AG09319 (cell line): ENCODE results near the gene SZRD1.
A peak's percentile ranks its signal among the peaks of the same experiment; 100 is the strongest.

Experiments used
- DNase-seq: peaks from one replicate; pipeline ENCODE4 v3.0.0-alpha.2; 2010; ENCODE audit warnings: low read depth; ENCODE audit errors: extremely low read depth
- TF ChIP-seq, protein P1 (sequence below): IDR thresholded peaks from 2 replicates; pipeline ENCODE4 v1.5.1; 2011; ENCODE audit warnings: low read depth, mild to moderate bottlenecking, inconsistent platforms, low read length, moderate library complexity

SZRD1 gene

DNA sequence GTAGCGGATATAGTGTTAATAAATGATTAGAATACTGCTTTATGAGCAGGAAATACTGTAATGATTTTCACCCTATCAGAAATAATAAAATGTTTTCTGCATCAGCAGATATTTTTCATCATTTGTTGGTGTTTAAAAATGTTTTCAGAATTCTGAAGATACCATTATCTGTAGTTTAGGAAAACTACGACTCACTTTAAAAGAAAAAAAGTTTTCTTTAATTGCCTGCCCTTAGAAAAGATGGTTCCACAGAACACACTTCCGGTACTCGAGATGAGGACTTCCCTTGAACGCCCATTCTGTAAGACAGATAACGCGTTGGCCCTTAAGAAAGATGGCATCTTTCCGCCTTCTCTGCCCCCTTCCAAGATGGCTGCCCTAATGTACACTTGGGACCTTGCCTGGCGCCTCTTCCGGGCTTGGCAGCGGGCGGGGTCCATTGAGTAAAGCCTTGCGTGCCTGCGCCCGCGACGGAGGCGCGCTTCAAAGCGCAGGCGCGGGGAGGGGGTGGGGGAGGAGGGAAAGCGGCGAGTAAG is at the start of gene SZRD1:
SZRD1 (plus strand) TSS at position 521 of the 536 bp plus-strand sequence. CDS start 16 bp downstream, outside the sequence.
- TF ChIP-seq, protein P1, sequence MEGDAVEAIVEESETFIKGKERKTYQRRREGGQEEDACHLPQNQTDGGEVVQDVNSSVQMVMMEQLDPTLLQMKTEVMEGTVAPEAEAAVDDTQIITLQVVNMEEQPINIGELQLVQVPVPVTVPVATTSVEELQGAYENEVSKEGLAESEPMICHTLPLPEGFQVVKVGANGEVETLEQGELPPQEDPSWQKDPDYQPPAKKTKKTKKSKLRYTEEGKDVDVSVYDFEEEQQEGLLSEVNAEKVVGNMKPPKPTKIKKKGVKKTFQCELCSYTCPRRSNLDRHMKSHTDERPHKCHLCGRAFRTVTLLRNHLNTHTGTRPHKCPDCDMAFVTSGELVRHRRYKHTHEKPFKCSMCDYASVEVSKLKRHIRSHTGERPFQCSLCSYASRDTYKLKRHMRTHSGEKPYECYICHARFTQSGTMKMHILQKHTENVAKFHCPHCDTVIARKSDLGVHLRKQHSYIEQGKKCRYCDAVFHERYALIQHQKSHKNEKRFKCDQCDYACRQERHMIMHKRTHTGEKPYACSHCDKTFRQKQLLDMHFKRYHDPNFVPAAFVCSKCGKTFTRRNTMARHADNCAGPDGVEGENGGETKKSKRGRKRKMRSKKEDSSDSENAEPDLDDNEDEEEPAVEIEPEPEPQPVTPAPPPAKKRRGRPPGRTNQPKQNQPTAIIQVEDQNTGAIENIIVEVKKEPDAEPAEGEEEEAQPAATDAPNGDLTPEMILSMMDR: no peak
- peak; percentile 99 for DNase-seq

DNA sequence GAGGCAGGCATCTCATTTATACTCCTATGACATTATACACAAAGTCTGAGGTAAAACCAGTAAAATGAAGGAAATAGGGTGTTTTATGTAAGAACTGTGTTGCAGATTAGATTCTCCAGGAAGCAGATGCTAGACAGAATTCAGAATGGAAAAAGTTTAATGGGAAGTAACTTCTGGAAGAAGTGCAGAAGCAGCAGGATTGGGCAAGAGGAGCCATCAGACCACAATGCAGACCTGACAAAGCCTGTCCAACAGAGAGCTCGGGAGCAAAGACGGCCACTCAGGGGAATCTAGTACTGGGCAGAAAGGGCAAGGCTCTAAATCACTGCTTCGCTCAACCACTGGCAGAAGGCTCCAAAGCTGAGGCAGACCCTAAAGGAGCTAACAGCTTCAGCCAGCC is 48.5 kb upstream of the SZRD1 start:
- TF ChIP-seq, protein P1: no peak
- DNase-seq: no peak

- TF ChIP-seq, protein P1: no peak
- no peak for DNase-seq
Observed at GRCh38 chr1:16321176-16321867, 45.7 kb upstream of the SZRD1 start.

DNA sequence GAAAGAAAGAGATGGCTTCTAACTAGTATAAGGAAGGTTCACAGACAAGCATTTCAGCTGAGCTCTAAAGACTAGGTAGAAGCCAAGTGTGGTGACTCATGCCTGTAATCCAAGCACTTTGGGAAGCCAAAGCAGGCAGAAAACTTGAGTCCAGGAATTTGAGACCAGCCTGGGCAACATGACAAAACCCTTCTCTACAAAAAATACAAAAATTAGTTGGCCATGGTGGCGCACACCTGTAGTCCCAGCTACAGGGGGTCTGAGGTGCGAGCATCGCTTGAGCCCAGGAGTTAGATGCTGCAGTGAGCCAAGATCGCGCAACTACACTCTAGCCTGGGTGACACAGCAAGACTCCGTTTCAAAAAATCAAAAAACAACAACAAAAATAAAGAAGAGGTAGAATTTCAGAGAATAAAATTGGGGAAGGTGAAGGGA is 42.6 kb upstream of the SZRD1 start:
- DNase-seq: peak; percentile 50
- TF ChIP-seq, protein P1: no peak

GRCh38 chr1:16326833-16327404 is 40.1 kb upstream of the SZRD1 start:
- TF ChIP-seq, protein P1: no peak
- DNase-seq: no peak

- TF ChIP-seq, protein P1: no peak
- no peak for DNase-seq
Observed at GRCh38 chr1:16334655-16335340, 32.2 kb upstream of the SZRD1 start.

DNA sequence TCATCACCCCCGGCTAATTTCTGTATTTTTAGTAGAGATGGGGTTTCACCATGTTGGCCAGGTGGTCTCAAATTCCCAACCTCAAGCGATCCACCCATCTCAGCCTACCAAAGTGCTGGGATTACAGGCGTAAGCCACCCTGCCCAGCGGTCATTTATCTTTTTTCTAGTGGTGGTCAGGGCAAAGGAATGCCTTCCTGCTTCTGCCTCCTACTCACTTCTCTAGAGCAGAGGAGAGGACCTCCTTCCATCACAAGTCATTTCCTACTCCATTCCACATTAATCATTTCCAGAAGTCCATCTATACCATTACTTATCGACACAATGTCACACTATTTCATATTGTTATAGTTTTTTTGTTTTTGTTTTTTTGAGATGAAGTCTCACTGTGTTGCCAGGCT is 28.1 kb upstream of the SZRD1 start:
- no peak for DNase-seq
- TF ChIP-seq, protein P1: no peak
